ENCODE data around the gene RETREG3. TPM values are rescaled to one million over a fixed set of nuclear protein-coding genes. Genes with fewer than 3 reads are reported as not detected.

The RETREG3 gene
- total and polyA plus RNA-seq, 2 experiments from 2014 or later: 8.0 to 38.2 TPM

DNA sequence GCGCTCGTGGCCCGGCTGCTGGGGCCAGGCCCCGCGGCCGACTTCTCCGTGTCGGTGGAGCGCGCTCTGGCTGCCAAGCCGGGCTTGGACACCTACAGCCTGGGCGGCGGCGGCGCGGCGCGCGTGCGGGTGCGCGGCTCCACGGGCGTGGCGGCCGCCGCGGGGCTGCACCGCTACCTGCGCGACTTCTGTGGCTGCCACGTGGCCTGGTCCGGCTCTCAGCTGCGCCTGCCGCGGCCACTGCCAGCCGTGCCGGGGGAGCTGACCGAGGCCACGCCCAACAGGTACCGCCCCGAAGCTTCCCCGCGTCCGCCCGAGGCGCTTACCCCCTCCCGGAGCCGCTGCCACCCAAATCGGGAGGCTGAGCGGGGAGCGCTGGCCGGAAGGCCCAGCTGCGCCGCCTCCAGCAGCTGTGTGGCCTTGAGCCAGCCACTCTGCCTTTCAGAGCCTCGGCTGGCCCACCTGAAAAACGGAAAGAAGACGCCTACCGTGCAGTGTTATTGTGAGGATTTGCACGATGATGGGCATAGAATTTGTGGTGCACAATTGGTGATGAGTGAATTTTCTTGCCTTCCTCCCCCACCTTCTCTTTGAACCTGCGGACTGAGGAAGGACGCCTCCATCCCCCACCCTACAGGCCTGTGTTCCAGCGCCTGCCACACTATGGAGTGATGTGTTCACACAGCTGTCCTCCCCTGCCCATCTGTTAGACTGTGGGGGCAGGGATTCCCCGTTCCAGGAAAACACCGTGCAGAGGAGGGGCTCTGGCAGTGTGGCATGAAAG, 72.6 kb downstream of the RETREG3 start:
- H3K27ac ChIP-seq (ENCODE audit: low read depth): peak overlapping the region; percentile 66
- 0 out of 2 replicates have a peak overlapping the region, but pooled peaks have one; percentile 28 for H2AFZ ChIP-seq
- Mint-ChIP-seq H3K4me3 (peak overlapping the region; percentile 83), H3K27ac (peak overlapping the region; percentile 52), H3K9me3 (no peaks in the 10 kb centered on the region; the same call in 2 of the 3 replicates), H3K36me3 (ENCODE audit: low read depth) (peaks cover 21% of the 10 kb centered on the region), H3K4me1 (peaks cover 18% of the 10 kb centered on the region), H3K27me3 (ENCODE audit: insufficient read depth, low read depth, poor library complexity) (peaks cover 15% of the 10 kb centered on the region)
- peak overlapping the region; percentile 95 for H3K4me2 ChIP-seq
- H3K4me1 ChIP-seq (ENCODE audit: insufficient read depth): peaks cover 18% of the 10 kb centered on the region
- no peaks in the 10 kb centered on the region for H3K9me2 ChIP-seq (ENCODE audit: insufficient read depth)
- no peaks in the 10 kb centered on the region for H3K36me3 ChIP-seq (ENCODE audit: insufficient read depth)
- peak; percentile 66 for ATAC-seq
- peaks cover 22% of the 10 kb centered on the region; the same call in 1 of the 2 replicates for H3F3A ChIP-seq (replicated peaks; ENCODE audit: low read depth)
- peak; percentile 90 for DNase-seq (ENCODE audit: low spot score)
- no peaks in the 10 kb centered on the region for H4K20me1 ChIP-seq (replicated peaks; ENCODE audit: insufficient read depth)
- H3K27me3 ChIP-seq (ENCODE audit: insufficient read depth): peaks cover 24% of the 10 kb centered on the region
- H3K79me2 ChIP-seq (replicated peaks; ENCODE audit: insufficient read depth): no peaks in the 10 kb centered on the region
- H3K4me3 ChIP-seq: peak overlapping the region; percentile 68
- TF ChIP-seq, protein P1, sequence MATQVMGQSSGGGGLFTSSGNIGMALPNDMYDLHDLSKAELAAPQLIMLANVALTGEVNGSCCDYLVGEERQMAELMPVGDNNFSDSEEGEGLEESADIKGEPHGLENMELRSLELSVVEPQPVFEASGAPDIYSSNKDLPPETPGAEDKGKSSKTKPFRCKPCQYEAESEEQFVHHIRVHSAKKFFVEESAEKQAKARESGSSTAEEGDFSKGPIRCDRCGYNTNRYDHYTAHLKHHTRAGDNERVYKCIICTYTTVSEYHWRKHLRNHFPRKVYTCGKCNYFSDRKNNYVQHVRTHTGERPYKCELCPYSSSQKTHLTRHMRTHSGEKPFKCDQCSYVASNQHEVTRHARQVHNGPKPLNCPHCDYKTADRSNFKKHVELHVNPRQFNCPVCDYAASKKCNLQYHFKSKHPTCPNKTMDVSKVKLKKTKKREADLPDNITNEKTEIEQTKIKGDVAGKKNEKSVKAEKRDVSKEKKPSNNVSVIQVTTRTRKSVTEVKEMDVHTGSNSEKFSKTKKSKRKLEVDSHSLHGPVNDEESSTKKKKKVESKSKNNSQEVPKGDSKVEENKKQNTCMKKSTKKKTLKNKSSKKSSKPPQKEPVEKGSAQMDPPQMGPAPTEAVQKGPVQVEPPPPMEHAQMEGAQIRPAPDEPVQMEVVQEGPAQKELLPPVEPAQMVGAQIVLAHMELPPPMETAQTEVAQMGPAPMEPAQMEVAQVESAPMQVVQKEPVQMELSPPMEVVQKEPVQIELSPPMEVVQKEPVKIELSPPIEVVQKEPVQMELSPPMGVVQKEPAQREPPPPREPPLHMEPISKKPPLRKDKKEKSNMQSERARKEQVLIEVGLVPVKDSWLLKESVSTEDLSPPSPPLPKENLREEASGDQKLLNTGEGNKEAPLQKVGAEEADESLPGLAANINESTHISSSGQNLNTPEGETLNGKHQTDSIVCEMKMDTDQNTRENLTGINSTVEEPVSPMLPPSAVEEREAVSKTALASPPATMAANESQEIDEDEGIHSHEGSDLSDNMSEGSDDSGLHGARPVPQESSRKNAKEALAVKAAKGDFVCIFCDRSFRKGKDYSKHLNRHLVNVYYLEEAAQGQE (IDR thresholded peaks at IDR 0.05; ENCODE audit: unreplicated experiment): no peak
- TF ChIP-seq POLR2AphosphoS5 (IDR thresholded peaks at IDR 0.05; ENCODE audit: low read depth) (peak; percentile 40), EZH2phosphoT487 (IDR thresholded peaks at IDR 0.05; ENCODE audit: unreplicated experiment) (no peak), STAT1 (IDR thresholded peaks at IDR 0.05; ENCODE audit: unreplicated experiment) (no peak), NANOG (IDR thresholded peaks at IDR 0.05; ENCODE audit: borderline replicate concordance) (no peak)

DNA sequence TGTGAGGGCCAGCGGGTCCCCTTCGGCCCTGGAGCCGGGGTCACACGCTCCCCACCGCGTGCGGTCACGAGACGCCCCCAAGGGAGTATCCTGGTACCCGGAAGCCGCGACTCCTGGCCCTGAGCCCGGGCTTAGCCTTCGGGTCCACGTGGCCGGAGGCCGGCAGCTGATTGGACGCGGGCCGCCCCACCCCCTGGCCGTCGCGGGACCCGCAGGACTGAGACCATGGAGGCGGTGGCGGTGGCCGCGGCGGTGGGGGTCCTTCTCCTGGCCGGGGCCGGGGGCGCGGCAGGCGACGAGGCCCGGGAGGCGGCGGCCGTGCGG, 73.2 kb downstream of the RETREG3 start, which contains the start of gene NAGLU:
NAGLU (plus strand) TSS at position 194 of the 324 bp plus-strand sequence; CDS start at position 226, 32 bp downstream.
- Histone ChIP-seq H3K4me2 (peak within 1 kb of the TSS; percentile 95), H3K36me3 (ENCODE audit: insufficient read depth) (no peaks in the 10 kb centered on the region), H3K4me1 (ENCODE audit: insufficient read depth) (peaks cover 18% of the 10 kb centered on the region), H3K27ac (ENCODE audit: low read depth) (peak within 1 kb of the TSS; percentile 66), H3F3A (replicated peaks; ENCODE audit: low read depth) (peaks cover 24% of the 10 kb centered on the region; the same call in 1 of the 2 replicates), H2AFZ (0 out of 2 replicates have a peak within 1 kb of the TSS, but pooled peaks have one; percentile 28), H3K27me3 (ENCODE audit: insufficient read depth) (peaks cover 29% of the 10 kb centered on the region), H3K9me2 (ENCODE audit: insufficient read depth) (no peaks in the 10 kb centered on the region), H3K79me2 (replicated peaks; ENCODE audit: insufficient read depth) (no peaks in the 10 kb centered on the region), H4K20me1 (replicated peaks; ENCODE audit: insufficient read depth) (no peaks in the 10 kb centered on the region), H3K4me3 (peak within 1 kb of the TSS; percentile 68)
- Mint-ChIP-seq H3K27me3 (ENCODE audit: insufficient read depth, low read depth, poor library complexity) (peaks cover 16% of the 10 kb centered on the region), H3K27ac (peak within 1 kb of the TSS; percentile 52), H3K9me3 (no peaks in the 10 kb centered on the region; the same call in 2 of the 3 replicates), H3K4me3 (peak within 1 kb of the TSS; percentile 83), H3K36me3 (ENCODE audit: low read depth) (peaks cover 15% of the 10 kb centered on the region), H3K4me1 (peaks cover 18% of the 10 kb centered on the region)
- peak; percentile 66 for TF ChIP-seq POLR2AphosphoS5 (IDR thresholded peaks at IDR 0.05; ENCODE audit: low read depth)
- TF ChIP-seq CREB1 (CRISPR knock-in tag; IDR thresholded peaks at IDR 0.05; ENCODE audit: low read depth): no peak
- peak; percentile 94 for DNase-seq (ENCODE audit: low spot score)
- ATAC-seq: peak; percentile 81
